Measurements from ENCODE around the gene IFNK. TPM values are rescaled to one million over a fixed set of nuclear protein-coding genes. Genes with fewer than 3 reads are reported as not detected.

Gene IFNK
- total RNA-seq, 1 donor from 2014 or later: not detected

DNA sequence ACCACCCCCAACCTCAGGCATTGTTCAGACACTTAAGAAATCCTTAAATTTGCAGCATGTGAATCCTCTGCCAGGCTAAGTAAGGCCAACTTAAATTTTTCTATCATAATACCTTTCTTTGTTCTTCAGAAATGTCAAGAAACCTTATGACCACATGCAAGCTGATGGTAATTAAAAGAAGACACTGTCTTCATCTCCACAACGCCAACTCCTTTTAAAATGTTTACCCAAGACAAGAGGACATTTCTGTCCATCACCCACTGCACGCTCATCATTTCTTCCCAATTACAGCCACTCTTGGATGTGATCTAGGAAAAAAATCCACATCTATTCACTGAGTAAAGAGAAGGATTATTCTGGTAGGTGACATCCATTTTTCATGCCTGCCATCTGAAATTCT, 6.1 kb upstream of the IFNK start:
- DNase-seq (ENCODE audit: low read depth): no peak
- no peaks in the 10 kb centered on the region for H3K9me3 Mint-ChIP-seq (ENCODE audit: unreplicated experiment)
- no peak for FAIRE-seq
- Histone ChIP-seq H3K9me3 (ENCODE audit: insufficient read depth, low read depth, low read length) (no peaks in the 10 kb centered on the region), H3K27me3 (ENCODE audit: insufficient read depth, low read length) (no peaks in the 10 kb centered on the region), H3K4me1 (ENCODE audit: insufficient read depth, low read length) (peaks cover 9% of the 10 kb centered on the region), H3K4me3 (ENCODE audit: insufficient read depth, low read depth, low read length) (no peak overlapping the region), H3K9ac (ENCODE audit: low read length) (no peak overlapping the region), H3K79me2 (ENCODE audit: insufficient read depth, low read length) (no peaks in the 10 kb centered on the region), H2AFZ (ENCODE audit: low read depth, low read length) (no peak overlapping the region), H4K20me1 (ENCODE audit: insufficient read depth, low read length) (no peaks in the 10 kb centered on the region), H3K4me2 (ENCODE audit: low read length) (no peak overlapping the region), H3K27ac (ENCODE audit: low read depth, low read length) (no peak overlapping the region), H3K36me3 (ENCODE audit: insufficient read depth, low read length) (no peaks in the 10 kb centered on the region)
- no peak overlapping the region for H3K27ac Mint-ChIP-seq (ENCODE audit: unreplicated experiment)
- no peaks in the 10 kb centered on the region for H3K27me3 Mint-ChIP-seq (ENCODE audit: low read depth, unreplicated experiment)
- TF ChIP-seq, protein P1, sequence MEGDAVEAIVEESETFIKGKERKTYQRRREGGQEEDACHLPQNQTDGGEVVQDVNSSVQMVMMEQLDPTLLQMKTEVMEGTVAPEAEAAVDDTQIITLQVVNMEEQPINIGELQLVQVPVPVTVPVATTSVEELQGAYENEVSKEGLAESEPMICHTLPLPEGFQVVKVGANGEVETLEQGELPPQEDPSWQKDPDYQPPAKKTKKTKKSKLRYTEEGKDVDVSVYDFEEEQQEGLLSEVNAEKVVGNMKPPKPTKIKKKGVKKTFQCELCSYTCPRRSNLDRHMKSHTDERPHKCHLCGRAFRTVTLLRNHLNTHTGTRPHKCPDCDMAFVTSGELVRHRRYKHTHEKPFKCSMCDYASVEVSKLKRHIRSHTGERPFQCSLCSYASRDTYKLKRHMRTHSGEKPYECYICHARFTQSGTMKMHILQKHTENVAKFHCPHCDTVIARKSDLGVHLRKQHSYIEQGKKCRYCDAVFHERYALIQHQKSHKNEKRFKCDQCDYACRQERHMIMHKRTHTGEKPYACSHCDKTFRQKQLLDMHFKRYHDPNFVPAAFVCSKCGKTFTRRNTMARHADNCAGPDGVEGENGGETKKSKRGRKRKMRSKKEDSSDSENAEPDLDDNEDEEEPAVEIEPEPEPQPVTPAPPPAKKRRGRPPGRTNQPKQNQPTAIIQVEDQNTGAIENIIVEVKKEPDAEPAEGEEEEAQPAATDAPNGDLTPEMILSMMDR (IDR thresholded peaks at IDR 0.05; ENCODE audit: insufficient read depth, low read depth, low read length): no peak
- TF ChIP-seq EZH2 (IDR thresholded peaks at IDR 0.05; ENCODE audit: insufficient read depth, low read length): no peak
- peaks cover 17% of the 10 kb centered on the region for H3K4me1 Mint-ChIP-seq (ENCODE audit: low read depth, unreplicated experiment)
- H3K4me3 Mint-ChIP-seq (ENCODE audit: unreplicated experiment): no peak overlapping the region
- H3K36me3 Mint-ChIP-seq (ENCODE audit: low read depth, unreplicated experiment): no peaks in the 10 kb centered on the region

DNA sequence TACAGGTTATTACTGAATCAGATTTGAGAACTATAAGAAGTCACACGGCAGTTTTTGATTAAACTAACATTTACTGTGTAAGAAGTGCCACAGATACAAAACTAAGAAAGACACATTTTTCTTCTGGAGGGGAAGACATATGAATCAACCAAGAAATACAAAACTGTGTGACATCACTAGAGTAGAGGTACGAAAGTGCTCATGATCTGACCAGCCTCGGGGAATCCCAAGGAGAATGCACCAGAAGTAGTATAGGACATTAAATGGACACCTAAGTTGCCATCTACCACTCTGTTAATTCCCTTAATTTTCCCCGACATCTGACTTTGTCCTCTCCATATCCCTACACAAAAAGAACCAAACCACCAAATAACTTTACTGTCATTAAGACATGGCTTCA, 5.3 kb upstream of the IFNK start:
- Mint-ChIP-seq H3K36me3 (ENCODE audit: low read depth, unreplicated experiment) (no peaks in the 10 kb centered on the region), H3K27ac (ENCODE audit: unreplicated experiment) (peak overlapping the region; percentile 13), H3K9me3 (ENCODE audit: unreplicated experiment) (no peaks in the 10 kb centered on the region), H3K4me3 (ENCODE audit: unreplicated experiment) (no peak overlapping the region), H3K4me1 (ENCODE audit: low read depth, unreplicated experiment) (peaks cover 17% of the 10 kb centered on the region), H3K27me3 (ENCODE audit: low read depth, unreplicated experiment) (no peaks in the 10 kb centered on the region)
- Histone ChIP-seq H3K27me3 (ENCODE audit: insufficient read depth, low read length) (no peaks in the 10 kb centered on the region), H3K9ac (ENCODE audit: low read length) (no peak overlapping the region), H3K4me2 (ENCODE audit: low read length) (no peak overlapping the region), H3K79me2 (ENCODE audit: insufficient read depth, low read length) (no peaks in the 10 kb centered on the region), H3K4me3 (ENCODE audit: insufficient read depth, low read depth, low read length) (no peak overlapping the region), H3K36me3 (ENCODE audit: insufficient read depth, low read length) (no peaks in the 10 kb centered on the region), H3K27ac (ENCODE audit: low read depth, low read length) (no peak overlapping the region), H3K4me1 (ENCODE audit: insufficient read depth, low read length) (peaks cover 9% of the 10 kb centered on the region), H2AFZ (ENCODE audit: low read depth, low read length) (no peak overlapping the region), H3K9me3 (ENCODE audit: insufficient read depth, low read depth, low read length) (no peaks in the 10 kb centered on the region), H4K20me1 (ENCODE audit: insufficient read depth, low read length) (no peaks in the 10 kb centered on the region)
- TF ChIP-seq, protein P1 (IDR thresholded peaks at IDR 0.05; ENCODE audit: insufficient read depth, low read depth, low read length): no peak
- TF ChIP-seq EZH2 (IDR thresholded peaks at IDR 0.05; ENCODE audit: insufficient read depth, low read length): no peak
- no peak for FAIRE-seq
- DNase-seq (ENCODE audit: low read depth): no peak

DNA sequence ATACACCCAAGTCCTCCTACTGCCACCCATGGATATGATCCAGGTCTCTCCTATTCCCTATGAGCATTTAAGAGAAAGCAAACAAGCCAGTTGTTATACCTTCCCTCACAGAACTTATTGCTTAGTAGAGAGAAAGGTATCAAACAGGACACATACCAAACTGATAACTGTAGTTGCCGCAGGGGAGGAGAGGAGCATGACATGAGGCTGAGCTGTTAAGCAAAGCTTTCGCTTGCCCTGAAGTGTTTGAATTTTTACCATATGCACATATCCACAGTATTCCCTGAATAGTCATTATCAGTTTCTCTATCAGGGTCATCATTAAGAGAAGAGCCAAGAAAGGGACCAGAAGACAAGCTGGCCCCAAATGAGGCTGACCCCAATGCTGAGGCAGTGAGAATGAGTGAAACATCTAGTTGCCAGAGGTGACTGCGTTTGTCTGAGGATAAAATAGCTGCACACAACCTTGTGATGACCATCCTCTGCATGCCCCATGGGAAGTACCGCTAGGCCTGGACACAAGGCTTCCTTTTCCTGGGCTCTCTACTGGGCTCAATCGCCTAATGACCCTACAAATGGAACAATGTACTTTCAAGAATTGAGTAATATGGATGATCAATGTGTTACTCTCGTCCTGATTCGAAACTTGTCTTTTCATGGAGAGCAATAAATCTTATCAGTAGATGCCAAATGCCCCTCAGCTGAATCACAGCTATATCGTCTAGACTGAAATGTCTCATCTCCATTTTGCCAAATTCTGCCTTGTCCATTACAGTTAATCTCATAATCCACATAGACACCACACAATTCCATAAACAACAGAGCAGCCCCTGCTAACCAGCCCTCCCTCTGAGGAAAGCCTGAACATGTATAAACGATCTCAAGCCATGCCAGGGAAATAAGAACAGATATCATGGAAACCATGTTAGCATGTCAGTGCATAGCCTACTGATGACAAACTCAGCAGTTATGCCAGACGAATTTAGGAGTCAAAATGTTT, 4.3 kb upstream of the IFNK start:
- H3K9ac ChIP-seq (ENCODE audit: low read length): no peak overlapping the region
- no peaks in the 10 kb centered on the region for H3K9me3 ChIP-seq (ENCODE audit: insufficient read depth, low read depth, low read length)
- Mint-ChIP-seq H3K27me3 (ENCODE audit: low read depth, unreplicated experiment) (no peaks in the 10 kb centered on the region), H3K4me3 (ENCODE audit: unreplicated experiment) (no peak overlapping the region), H3K4me1 (ENCODE audit: low read depth, unreplicated experiment) (peaks cover 17% of the 10 kb centered on the region), H3K27ac (ENCODE audit: unreplicated experiment) (peak overlapping the region; percentile 79), H3K36me3 (ENCODE audit: low read depth, unreplicated experiment) (no peaks in the 10 kb centered on the region), H3K9me3 (ENCODE audit: unreplicated experiment) (no peaks in the 10 kb centered on the region)
- peak overlapping the region; percentile 17 for H3K4me2 ChIP-seq (ENCODE audit: low read length)
- no peak for TF ChIP-seq EZH2 (IDR thresholded peaks at IDR 0.05; ENCODE audit: insufficient read depth, low read length)
- no peak overlapping the region for H3K4me3 ChIP-seq (ENCODE audit: insufficient read depth, low read depth, low read length)
- H3K79me2 ChIP-seq (ENCODE audit: insufficient read depth, low read length): no peaks in the 10 kb centered on the region
- DNase-seq (ENCODE audit: low read depth) (peak; percentile 15), FAIRE-seq (no peak)
- no peaks in the 10 kb centered on the region for H4K20me1 ChIP-seq (ENCODE audit: insufficient read depth, low read length)
- no peaks in the 10 kb centered on the region for H3K27me3 ChIP-seq (ENCODE audit: insufficient read depth, low read length)
- peaks cover 9% of the 10 kb centered on the region for H3K4me1 ChIP-seq (ENCODE audit: insufficient read depth, low read length)
- no peaks in the 10 kb centered on the region for H3K36me3 ChIP-seq (ENCODE audit: insufficient read depth, low read length)
- no peak overlapping the region for H2AFZ ChIP-seq (ENCODE audit: low read depth, low read length)
- H3K27ac ChIP-seq (ENCODE audit: low read depth, low read length): no peak overlapping the region

Measured in astrocyte (in vitro differentiated cells and primary cell).